Body of pancreas (tissue), 4 donors: ENCODE results near the gene MPDZ. TPM values are rescaled to one million over a fixed set of nuclear protein-coding genes. Genes with fewer than 3 reads are reported as not detected.

Experiments used
- ATAC-seq: fragments of 150-250 bp; one replicate; pipeline ENCODE4 v1.9.1; 2016
- DNase-seq, 4 donors: peaks; one replicate each; pipeline ENCODE4 v3.0.0-alpha.2; 2019
- H3K27ac ChIP-seq, 4 donors: fragments of 200-600 bp; sonication (generic); 1 replicate in 3 of 4; 2 replicates in 1 of 4; pipeline versions ENCODE4 v1.5.1 to v1.6.1; 2016 to 2019; ENCODE audit warnings: mild to moderate bottlenecking in 1 of 4, mixed read lengths in 1 of 4, moderate library complexity in 1 of 4
- H3K27me3 ChIP-seq, 2 donors: fragments of 200-600 bp; sonication (generic); one replicate each; pipeline ENCODE4 v1.6.0; 2016; ENCODE audit warnings: mild to moderate bottlenecking in 1 of 2
- H3K36me3 ChIP-seq, 2 donors: fragments of 200-600 bp; sonication (generic); replicated peaks in 1 of 2; 2 replicates each; pipeline ENCODE4 v1.5.1; 2016; ENCODE audit warnings: low read depth in 2 of 2; ENCODE audit not compliant: insufficient read depth in 1 of 2
- H3K4me1 ChIP-seq: fragments of 200-600 bp; sonication (generic); one replicate; pipeline ENCODE4 v1.6.0; 2016
- H3K4me3 ChIP-seq, 2 donors: fragments of 200-600 bp; sonication (generic); 1 replicate in 1 of 2; 2 replicates in 1 of 2; pipeline ENCODE4 v1.5.1; 2016 to 2019
- H3K9me3 ChIP-seq, 3 donors: fragments of 200-600 bp; sonication (generic); 1 replicate in 2 of 3; 2 replicates in 1 of 3; pipeline ENCODE4 v1.5.1; 2016
- CTCF ChIP-seq, 7 experiments: fragments of 450-650 bp in 4 of 7; fragments of 200-600 bp in 3 of 7; sonication (generic) in 3 of 7; IDR thresholded peaks; one replicate each; pipeline ENCODE4 v1.5.1; 2016 to 2019; ENCODE audit warnings: antibody characterized with exemption in 7 of 7
- POLR2A ChIP-seq, 3 donors: fragments of 450-650 bp; IDR thresholded peaks; one replicate each; pipeline ENCODE4 v1.6.1; 2016; ENCODE audit warnings: antibody characterized with exemption in 3 of 3, mild to moderate bottlenecking in 2 of 3
- WGBS, 2 donors: methylation state at CpG; one replicate each; pipeline ENCODE4 v1.1.5; 2017; 5-methylcytosine and 5-hydroxymethylcytosine counted together
- intact Hi-C: fragments of 100-400 bp; cut with DNase I; formaldehyde crosslinking; loops from one replicate; pipeline ENCODE4 v1.15.1; 2023
- total RNA-seq, 2 donors: library from RNA; depleted of rRNA; stranded (reverse); fragments of >200 nt; gene quantifications; one replicate each; pipeline ENCODE4 v1.1.0, GENCODE V29; 2016

The MPDZ gene
- total RNA-seq, 2 donors from 2014 or later = 12.5 to 17.1 TPM

GRCh38 chr9:13078164-13078563 lies 201.3 kb downstream of the MPDZ start:
- 72 to 89% methylated on average over 1 of the region's 1 CpG for WGBS, 2 donors

GRCh38 chr9:13076616-13077015 lies 202.9 kb downstream of the MPDZ start:
- Histone ChIP-seq H3K27ac (no peak overlapping the region), H3K36me3 (no peaks in the 10 kb centered on the region), H3K27me3 (no peaks in the 10 kb centered on the region), H3K4me1 (no peaks in the 10 kb centered on the region), H3K9me3 (no peaks in the 10 kb centered on the region), H3K4me3 (no peak overlapping the region)
- TF ChIP-seq POLR2A (IDR thresholded peaks at IDR 0.05) (no peak), CTCF (IDR thresholded peaks at IDR 0.05) (no peak)
- no peak for DNase-seq
- intact Hi-C loops = no loop called here
- no peak for ATAC-seq

More at GRCh38 chr9:13078164-13078563, 201.3 kb downstream of the MPDZ start:
- no peaks in the 10 kb centered on the region for H3K4me1 ChIP-seq
- no peak for DNase-seq
- H3K27ac ChIP-seq = no peak overlapping the region
- TF ChIP-seq POLR2A (IDR thresholded peaks at IDR 0.05) (no peak), CTCF (IDR thresholded peaks at IDR 0.05) (no peak)
- H3K4me3 ChIP-seq = no peak overlapping the region
- H3K9me3 ChIP-seq = no peaks in the 10 kb centered on the region
- no peaks in the 10 kb centered on the region for H3K27me3 ChIP-seq
- intact Hi-C loops = no loop called here
- no peak for ATAC-seq
- H3K36me3 ChIP-seq = no peaks in the 10 kb centered on the region

- ATAC-seq = no peak
- no peak for DNase-seq
- no peak overlapping the region for H3K27ac ChIP-seq
- no peak for TF ChIP-seq CTCF (IDR thresholded peaks at IDR 0.05)
- TF ChIP-seq POLR2A (IDR thresholded peaks at IDR 0.05) = no peak
- intact Hi-C loops = no loop called here
- H3K9me3 ChIP-seq = no peaks in the 10 kb centered on the region
- H3K27me3 ChIP-seq = no peaks in the 10 kb centered on the region
- H3K4me3 ChIP-seq = no peak overlapping the region
- no peaks in the 10 kb centered on the region for H3K36me3 ChIP-seq
- H3K4me1 ChIP-seq = no peaks in the 10 kb centered on the region
Observed at GRCh38 chr9:13071921-13072320, 207.6 kb downstream of the MPDZ start.

- ATAC-seq = no peak
Observed at GRCh38 chr9:13070612-13071595, 208.6 kb downstream of the MPDZ start.

More at GRCh38 chr9:13070612-13071595, 208.6 kb downstream of the MPDZ start:
- no peak overlapping the region for H3K4me3 ChIP-seq
- no peak overlapping the region for H3K27ac ChIP-seq
- no peak for DNase-seq
- TF ChIP-seq POLR2A (IDR thresholded peaks at IDR 0.05) (no peak), CTCF (IDR thresholded peaks at IDR 0.05) (no peak)
- 79 to 84% methylated on average over 12 of the region's 12 CpGs for WGBS, 2 donors
- no peaks in the 10 kb centered on the region for H3K36me3 ChIP-seq
- H3K27me3 ChIP-seq = no peaks in the 10 kb centered on the region
- no peaks in the 10 kb centered on the region for H3K4me1 ChIP-seq
- intact Hi-C loops = no loop called here
- no peaks in the 10 kb centered on the region for H3K9me3 ChIP-seq
